NCI-H1694 treated with DMSO at 0.1 percent for 48 hours (cell line): Measurements from ENCODE around the gene RASA3.

ENCODE experiments used
- DNase-seq: peaks from one replicate; lab custom pipeline; 2025; lab: John Stamatoyannopoulos, UW

RASA3 gene

GRCh38 chr13:114054830-114055439 lies 77.5 kb downstream of the RASA3 start:
- no peak for DNase-seq

- DNase-seq, result no peak
These were observed 78.2 kb downstream of the RASA3 start for GRCh38 chr13:114054264-114054663.

- no peak for DNase-seq
These were observed 79.4 kb downstream of the RASA3 start for GRCh38 chr13:114053026-114053425.

DNA sequence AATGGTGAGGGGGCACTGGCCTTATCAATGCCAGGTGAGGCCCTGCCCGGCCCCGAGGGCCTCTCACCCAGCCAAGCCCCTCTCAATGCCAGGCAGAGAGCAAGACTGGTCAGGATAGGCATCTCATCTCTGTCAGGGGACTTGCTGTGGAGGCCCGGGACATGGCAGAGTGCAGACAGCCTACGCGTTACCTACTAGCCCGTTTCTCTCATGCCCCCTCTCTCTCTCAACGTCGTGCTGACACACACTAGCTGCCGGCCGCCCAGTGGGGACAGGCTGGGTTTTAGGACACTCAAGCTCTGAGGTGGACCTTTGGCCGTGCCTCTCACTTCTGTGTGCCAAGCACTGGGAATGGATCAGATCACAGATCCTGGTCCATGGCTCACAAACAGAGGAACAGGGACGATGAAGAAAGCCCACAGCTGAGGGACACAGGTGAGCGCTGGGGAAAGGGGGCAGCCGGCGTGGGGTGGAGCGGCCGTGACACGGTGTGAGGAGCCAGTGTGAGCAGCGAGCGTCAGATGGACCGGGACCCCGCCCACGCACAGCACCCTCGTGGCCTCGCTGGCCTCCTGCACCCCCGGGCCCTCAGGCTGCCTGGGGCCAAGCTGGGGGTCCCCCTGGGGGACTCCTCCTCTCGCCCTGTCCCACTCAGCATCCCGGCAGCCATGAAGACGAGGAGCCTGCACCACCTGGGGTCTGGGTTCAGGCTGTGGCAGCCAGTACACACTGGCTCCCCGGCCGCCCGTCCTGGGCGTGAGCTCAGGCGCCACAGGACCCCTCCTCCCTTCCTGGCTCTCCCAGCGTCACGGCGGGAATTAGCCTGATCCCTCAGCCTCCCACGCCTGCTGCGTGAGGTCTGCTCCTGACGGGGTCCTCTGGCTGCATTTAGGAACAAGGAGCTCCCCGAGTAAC lies 81.6 kb downstream of the RASA3 start:
- no peak for DNase-seq

GRCh38 chr13:114049626-114050101 lies 82.8 kb downstream of the RASA3 start:
- DNase-seq, result no peak

GRCh38 chr13:114049026-114049425 lies 83.4 kb downstream of the RASA3 start:
- no peak for DNase-seq

DNA sequence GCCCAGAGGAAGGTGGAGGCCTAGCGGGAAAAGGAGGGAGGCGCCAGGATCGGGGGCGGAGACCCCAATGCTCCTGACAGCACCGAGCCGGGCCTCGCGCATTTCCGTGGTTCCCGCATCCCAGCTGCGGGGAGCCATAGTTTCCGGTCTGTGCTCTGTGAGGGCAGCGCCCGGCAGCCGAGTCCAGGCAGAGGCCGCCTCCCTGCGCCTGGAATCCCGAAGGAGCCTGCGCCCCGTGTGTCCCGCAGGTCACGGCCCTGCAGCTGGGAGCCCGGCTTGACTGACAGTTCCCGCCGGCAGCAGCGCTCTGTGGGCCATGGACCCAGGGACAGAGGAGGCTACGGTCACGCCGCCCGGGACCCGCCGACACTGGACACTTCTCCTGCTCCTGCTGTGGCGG lies 84.0 kb downstream of the RASA3 start:
- DNase-seq, result no peak

DNA sequence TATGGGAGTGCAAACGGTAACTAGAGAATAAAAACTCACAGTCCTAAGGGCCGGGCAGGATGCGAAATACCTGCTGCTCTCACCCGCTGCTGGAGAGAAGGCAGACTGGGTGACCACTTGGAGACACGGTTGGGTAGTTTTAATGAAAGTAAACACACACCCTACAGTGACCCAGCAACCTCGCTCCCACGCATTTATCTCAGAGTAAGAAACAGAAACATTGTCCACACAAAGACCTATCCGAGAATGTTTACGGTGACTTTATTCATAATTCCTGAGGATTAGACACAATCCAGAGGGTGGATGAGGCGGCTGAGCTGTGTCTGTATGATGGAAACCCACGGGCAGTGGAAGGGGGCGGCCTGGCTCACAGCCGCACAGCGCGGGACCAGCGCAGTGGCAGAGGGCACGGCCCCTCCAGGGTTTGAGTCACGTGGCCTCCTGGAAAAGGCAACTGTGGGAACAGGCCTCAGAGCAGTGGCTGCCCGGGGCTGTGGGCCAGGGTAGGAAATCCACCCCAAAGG lies 85.0 kb downstream of the RASA3 start:
- DNase-seq, result no peak

DNA sequence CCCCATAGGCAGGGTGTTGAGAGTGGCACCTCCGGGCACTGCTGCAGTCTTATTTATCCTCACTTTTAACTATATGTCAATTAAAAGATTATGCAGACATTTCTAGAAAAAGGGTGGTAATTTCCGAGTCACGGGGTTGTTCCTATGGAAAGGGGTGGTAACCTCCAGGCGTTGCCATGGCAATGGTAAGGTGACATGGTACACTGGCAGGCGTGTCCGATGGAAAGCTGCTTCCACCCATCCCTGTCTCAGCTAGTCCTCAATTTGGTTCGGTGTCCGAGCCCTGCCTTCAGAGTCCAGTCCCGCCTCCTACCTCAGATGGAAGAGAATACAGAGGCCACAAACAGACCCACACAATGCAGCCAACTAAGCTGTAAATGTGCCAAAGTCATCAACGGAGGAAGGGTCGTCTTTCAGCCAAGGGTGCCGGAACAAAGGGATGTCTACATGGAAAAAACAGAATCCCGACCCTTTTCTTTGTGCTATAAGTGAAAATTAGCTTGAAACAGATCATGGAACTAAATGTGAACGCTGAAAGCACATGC lies 85.9 kb downstream of the RASA3 start:
- no peak for DNase-seq

DNA sequence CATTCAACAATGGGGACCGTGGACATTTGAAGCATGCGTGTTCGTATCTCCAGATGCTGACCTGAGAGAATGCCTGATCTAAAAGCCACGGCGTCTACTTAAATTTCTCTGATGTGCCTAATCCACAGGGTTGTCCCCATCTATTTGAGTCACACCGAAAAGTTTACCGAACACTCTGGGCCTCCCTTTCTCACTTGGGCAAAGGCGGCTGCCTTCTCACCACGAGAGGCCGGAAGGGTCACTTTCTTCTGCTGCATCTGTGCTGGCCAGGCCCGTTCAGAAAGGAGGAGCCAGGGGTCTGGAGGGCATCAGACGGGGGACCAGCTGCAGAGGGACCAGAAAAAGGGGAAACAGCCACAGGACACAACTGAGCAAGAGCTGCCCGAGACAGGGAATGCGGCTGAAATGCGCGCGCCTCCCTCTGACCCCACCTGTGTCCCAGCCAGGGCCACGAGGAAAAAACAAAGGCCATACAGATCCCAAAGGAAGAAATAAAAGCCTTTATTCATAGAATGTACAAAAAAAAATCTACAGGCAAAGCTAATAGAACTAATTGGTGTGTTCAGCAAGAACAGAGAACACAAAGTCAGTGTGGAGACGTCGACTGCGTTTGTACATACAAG lies 87.2 kb downstream of the RASA3 start:
- DNase-seq, result no peak

GRCh38 chr13:114044486-114044885 lies 87.9 kb downstream of the RASA3 start:
- no peak for DNase-seq

DNA sequence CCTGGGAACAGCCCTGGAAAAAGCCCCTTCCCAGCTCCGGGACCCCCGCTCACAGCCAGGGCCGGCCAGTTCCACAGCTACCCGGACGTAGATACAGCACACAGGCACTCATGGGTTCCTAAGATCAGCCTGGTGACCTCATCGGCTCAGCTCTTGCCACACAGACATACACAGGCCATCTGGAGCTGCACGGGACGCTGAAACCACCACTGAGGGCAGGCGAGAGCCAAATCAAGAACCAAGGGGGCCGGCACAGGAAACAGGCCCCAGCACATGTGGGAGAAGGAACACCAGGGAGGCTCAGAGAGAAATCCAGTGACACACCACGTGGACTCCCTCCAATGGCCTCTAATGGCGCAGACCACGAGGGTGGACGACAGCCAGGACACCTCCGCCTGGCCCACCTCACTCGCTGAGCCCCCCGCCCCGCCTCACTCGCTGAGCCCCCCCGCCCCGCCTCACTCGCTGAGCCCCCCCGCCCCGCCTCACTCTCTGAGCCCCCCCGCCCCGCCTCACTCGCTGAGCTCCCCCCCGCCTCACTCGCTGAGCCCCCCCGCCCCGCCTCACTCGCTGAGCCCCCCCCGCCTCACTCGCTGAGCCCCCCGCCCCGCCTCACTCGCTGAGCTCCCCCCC lies 88.9 kb downstream of the RASA3 start:
- peak; percentile 34 for DNase-seq

- DNase-seq, result no peak
These were observed 90.2 kb downstream of the RASA3 start for GRCh38 chr13:114042066-114042815.

GRCh38 chr13:114041493-114041892 lies 90.9 kb downstream of the RASA3 start:
- DNase-seq, result no peak

GRCh38 chr13:114039471-114040141 lies 92.8 kb downstream of the RASA3 start:
- no peak for DNase-seq

DNA sequence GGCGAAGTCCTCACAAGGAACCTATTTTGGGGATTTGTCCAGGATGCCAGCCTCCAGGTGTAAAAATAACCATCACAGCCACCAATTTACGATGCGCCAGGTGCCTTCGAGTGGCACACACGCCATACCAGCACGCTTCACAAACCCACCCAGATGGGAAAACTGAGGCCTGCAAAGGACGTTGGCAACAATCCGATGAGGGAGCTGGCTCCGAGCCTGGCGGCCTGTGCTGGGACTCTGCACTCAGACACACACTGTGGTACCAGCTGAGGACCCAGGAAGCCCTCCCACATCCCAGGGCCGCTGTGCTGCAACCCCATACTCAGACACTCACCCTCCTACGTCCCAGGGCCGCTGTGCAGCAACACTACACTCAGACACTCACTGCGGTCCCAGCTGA lies 93.5 kb downstream of the RASA3 start:
- DNase-seq, result no peak

GRCh38 chr13:114038211-114038613 lies 94.2 kb downstream of the RASA3 start:
- no peak for DNase-seq

DNA sequence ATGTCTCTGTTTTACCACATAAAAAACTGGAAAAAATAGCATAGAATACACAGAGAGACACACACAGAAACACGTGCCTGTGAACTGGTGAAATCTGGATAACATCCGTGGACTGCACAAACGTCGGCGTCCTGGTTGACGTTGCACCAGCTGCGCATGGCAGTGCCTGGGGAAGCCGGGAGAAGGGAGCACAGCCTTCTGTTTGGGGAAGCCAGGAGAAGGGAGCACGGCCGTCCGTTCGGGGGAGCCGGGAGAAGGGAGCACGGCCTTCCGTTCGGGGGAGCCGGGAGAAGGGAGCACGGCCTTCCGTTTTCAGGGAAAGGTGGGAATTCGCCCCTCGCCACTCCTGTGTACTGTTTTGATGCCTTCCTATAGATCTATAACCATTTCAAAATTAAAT lies 94.7 kb downstream of the RASA3 start:
- DNase-seq, result no peak

- DNase-seq, result no peak
These were observed 96.6 kb downstream of the RASA3 start for GRCh38 chr13:114035583-114036531.
